H7 (cell line): ENCODE data around the gene KANSL1L. TPM values are rescaled to one million over a fixed set of nuclear protein-coding genes. Genes with fewer than 3 reads are reported as not detected.

Experiments used
- DNase-seq: peaks from one replicate; pipeline ENCODE4 v3.0.0; 2012
- H3K27me3 ChIP-seq: 2 replicates; pipeline ENCODE4 v1.6.0; 2011; ENCODE audit warnings: mild to moderate bottlenecking, low read length; ENCODE audit not compliant: control insufficient read depth, insufficient read depth
- H3K36me3 ChIP-seq: replicated peaks from 2 replicates; pipeline ENCODE4 v1.5.1; 2011; ENCODE audit warnings: low read length; ENCODE audit not compliant: control insufficient read depth, insufficient read depth
- H3K4me3 ChIP-seq: 2 replicates; pipeline ENCODE4 v1.5.1; 2011; ENCODE audit warnings: low read depth, mild to moderate bottlenecking, control low read depth, low read length, moderate library complexity; ENCODE audit not compliant: insufficient read depth
- total RNA-seq: library from RNA; depleted of rRNA; stranded (reverse); fragments of >200 nt; shearing (Covaris generic); gene quantifications from 2 replicates; pipeline ENCODE4 v1.2.3, GENCODE V29; 2014; rRNA removed

Gene KANSL1L
- total RNA-seq, 1 experiment from 2014 or later: 8.9 TPM

- DNase-seq: no peak
- Histone ChIP-seq H3K36me3 (no peaks in the 10 kb centered on the region), H3K4me3 (no peak overlapping the region), H3K27me3 (no peaks in the 10 kb centered on the region)
Observed at GRCh38 chr2:209976698-209977385, 194.4 kb downstream of the KANSL1L start.

- no peak for DNase-seq
- Histone ChIP-seq H3K36me3 (no peaks in the 10 kb centered on the region), H3K27me3 (no peaks in the 10 kb centered on the region), H3K4me3 (no peak overlapping the region)
Observed at GRCh38 chr2:209974576-209974975, 196.6 kb downstream of the KANSL1L start.

- no peaks in the 10 kb centered on the region for H3K36me3 ChIP-seq
- no peaks in the 10 kb centered on the region; the same call in 1 of the 2 replicates for H3K27me3 ChIP-seq
- DNase-seq: no peak
- H3K4me3 ChIP-seq: no peak overlapping the region
Observed at GRCh38 chr2:209973328-209973727, 197.9 kb downstream of the KANSL1L start.

Other genes starting within 250 kb of the KANSL1L start
- 51.3 and 51.5 TPM in 2 replicates for gene RPE, start 168.8 kb downstream of the KANSL1L start, total RNA-seq
- gene ACADL, start 54.0 kb upstream of the KANSL1L start, total RNA-seq: not detected in 2 replicates
- not detected in 2 replicates for gene MYL1, start 143.8 kb upstream of the KANSL1L start, total RNA-seq